Endometrial microvascular endothelial cells (primary cell): ENCODE measurements around the gene TP53INP2. TPM values are rescaled to one million over a fixed set of nuclear protein-coding genes. Genes with fewer than 3 reads are reported as not detected.
"Not testable (repeated sequence)": the region's sequence is repeated elsewhere in the genome, so short reads cannot be mapped to it uniquely, and the experiment has no call there.

Experiments used
- in situ Hi-C: cut with HindIII; loops from 2 replicates; pipeline ENCODE4 v1.10.0; 2017; ENCODE audit warnings: low sequenced_read_pairs, low pct_unique_long_range_greater_than_20kb; ENCODE audit errors: inconsistent ontology term
- total RNA-seq: library from RNA; depleted of rRNA; stranded (reverse); fragments of >200 nt; gene quantifications from one replicate; pipeline ENCODE4 v1.2.3, GENCODE V29; 2015; ENCODE audit errors: inconsistent ontology term

Gene TP53INP2
- 5.4 TPM for total RNA-seq

- in situ Hi-C loops: no loop called here
Measured at GRCh38 chr20:34704177-34705007, at the start of gene TP53INP2. Gene TP53INP2 (plus strand): TSS chr20:34704344. CDS start chr20:34708740, 4,396 bp downstream.

- in situ Hi-C loops: not testable (repeated sequence)
Measured at GRCh38 chr20:34658654-34659053, 45.5 kb upstream of the TP53INP2 start.

- in situ Hi-C loops: not testable (repeated sequence)
Measured at GRCh38 chr20:34661811-34662210, 42.3 kb upstream of the TP53INP2 start.

- in situ Hi-C loops: no loop called here
Measured at GRCh38 chr20:34663213-34663943, 40.8 kb upstream of the TP53INP2 start.

- in situ Hi-C loops: not testable (repeated sequence)
Measured at GRCh38 chr20:34664751-34665150, 39.4 kb upstream of the TP53INP2 start.

- in situ Hi-C loops: no loop called here
Measured at GRCh38 chr20:34669094-34669493, 35.0 kb upstream of the TP53INP2 start.

GRCh38 chr20:34673412-34673811 lies 30.7 kb upstream of the TP53INP2 start:
- in situ Hi-C loops: no loop called here

- in situ Hi-C loops: no loop called here
Measured at GRCh38 chr20:34675561-34675960, 28.6 kb upstream of the TP53INP2 start.

- in situ Hi-C loops: no loop called here
Measured at GRCh38 chr20:34675993-34676641, 28.0 kb upstream of the TP53INP2 start.

- in situ Hi-C loops: no loop called here
Measured at GRCh38 chr20:34676642-34677373, 27.3 kb upstream of the TP53INP2 start, which contains the start of gene PIGU. Gene PIGU (minus strand): TSS chr20:34677092. CDS start chr20:34677085, 7 bp downstream.

GRCh38 chr20:34680586-34681175 lies 23.5 kb upstream of the TP53INP2 start:
- in situ Hi-C loops: no loop called here

- in situ Hi-C loops: no loop called here
Measured at GRCh38 chr20:34683667-34684066, 20.5 kb upstream of the TP53INP2 start.

GRCh38 chr20:34689486-34689885 lies 14.7 kb upstream of the TP53INP2 start:
- in situ Hi-C loops: no loop called here

- in situ Hi-C loops: no loop called here
Measured at GRCh38 chr20:34691838-34692237, 12.3 kb upstream of the TP53INP2 start.

GRCh38 chr20:34693414-34693813 lies 10.7 kb upstream of the TP53INP2 start:
- in situ Hi-C loops: no loop called here

- in situ Hi-C loops: no loop called here
Measured at GRCh38 chr20:34701405-34702085, 2.6 kb upstream of the TP53INP2 start.

- in situ Hi-C loops: no loop called here
Measured at GRCh38 chr20:34703061-34703423, 1.1 kb upstream of the TP53INP2 start.
